ENCODE measurements around the gene ZNF426.

ZNF426 gene

DNA sequence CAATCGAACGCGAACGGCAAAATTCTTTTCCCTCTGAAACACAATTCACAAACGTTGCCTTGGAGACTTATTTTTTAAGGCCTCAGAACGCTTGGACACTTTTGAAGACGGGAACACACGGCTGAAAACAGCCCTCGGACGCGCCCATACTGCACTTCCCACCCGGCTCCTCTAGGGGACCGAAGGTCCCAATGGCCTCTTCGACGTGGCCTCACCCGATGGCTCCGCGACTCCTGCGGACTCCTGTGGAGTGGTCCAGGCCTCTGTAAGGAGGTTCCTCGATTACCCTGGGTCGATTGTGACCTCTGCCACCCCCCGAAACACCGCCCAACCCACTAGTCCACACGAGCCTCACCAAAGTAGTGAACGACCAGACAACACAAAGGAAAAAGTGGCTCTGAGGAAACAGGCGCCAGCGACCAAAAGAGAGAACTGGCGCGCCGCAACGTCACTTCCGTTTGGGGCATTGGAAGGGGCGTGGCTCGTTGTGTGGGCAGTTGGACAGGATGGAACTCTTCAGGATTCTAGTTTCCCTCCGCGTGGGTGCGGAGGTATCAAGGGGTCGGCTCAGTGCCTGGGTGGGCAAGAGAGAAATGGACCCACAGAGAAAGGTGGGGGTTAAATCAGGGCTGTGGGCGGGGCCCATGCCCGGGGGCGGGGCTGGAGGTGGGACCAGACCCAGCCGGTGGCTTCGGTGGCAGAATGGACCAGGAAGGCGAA, 40.1 kb downstream of the ZNF426 start, which contains the start of gene ZNF560:
Gene ZNF560 (minus strand): TSS at position 434 of the 720 bp plus-strand sequence. CDS start 23,303 bp downstream, outside the sequence.
- no peak for DNase-seq (ENCODE audit: low read depth in 2 of 2)

GRCh38 chr19:9494096-9494495, 44.3 kb downstream of the ZNF426 start:
- no peak for DNase-seq (ENCODE audit: low read depth in 2 of 2)

DNA sequence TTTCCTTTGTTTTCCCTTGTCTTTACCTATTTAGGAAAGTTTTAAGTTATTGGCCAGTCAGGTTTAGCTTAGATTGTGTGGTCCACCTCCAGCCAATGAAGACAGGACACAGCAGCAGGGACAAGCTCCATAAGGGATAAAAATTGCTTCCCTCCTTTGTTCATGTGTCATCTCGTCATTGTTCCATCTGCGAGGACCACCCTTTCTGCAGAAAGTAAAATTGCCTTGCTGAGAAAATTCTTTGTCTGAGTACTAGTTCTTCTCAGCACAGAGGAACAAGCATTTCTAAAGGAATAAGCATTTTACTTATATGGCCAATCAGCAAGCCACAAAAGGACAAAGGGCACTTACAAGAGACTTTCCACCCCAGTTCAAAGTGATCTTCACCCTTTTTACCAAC, 51.4 kb downstream of the ZNF426 start:
- DNase-seq (ENCODE audit: low read depth in 2 of 2), result no peak

DNA sequence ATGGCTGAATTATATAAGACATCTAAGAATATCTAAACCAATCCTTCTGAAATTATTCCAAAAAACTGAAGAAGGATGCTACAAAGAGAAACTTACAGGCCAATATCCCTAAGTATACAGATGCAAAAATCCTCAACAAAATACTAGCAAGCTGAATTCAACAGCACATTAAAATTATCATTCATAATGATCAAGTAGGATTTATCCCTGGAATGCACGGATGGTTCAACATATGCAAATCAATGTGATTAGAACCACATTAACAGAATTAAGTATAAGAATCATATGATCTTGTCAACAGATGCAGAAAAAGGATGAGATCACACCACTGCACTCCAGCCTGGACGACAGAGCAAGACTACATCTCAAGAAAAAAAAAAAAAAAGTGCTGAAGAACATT, 53.3 kb downstream of the ZNF426 start:
- DNase-seq (ENCODE audit: low read depth in 2 of 2), result no peak

DNA sequence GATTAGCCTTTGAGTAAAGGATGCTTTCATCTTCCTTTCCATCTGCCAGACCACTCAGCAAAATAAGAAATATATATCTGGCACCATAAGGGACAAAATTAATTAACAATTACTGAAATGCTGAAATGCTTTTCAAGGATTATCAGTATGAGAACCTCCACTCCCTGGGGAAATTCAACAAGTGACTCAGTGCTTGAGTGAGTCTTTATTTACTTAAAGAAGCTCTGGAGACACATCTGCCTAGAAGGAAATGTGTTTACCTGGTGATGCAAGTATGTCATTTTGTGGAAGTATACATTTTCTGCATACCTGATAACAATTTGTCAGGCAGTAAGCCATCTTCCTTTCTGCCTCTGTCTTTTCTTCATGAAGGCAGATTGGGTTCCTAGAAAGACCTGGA, 63.5 kb downstream of the ZNF426 start:
- no peak for DNase-seq (ENCODE audit: low read depth in 2 of 2)

All from stimulated activated CD4-positive, alpha-beta T cell treated with anti-CD3 and anti-CD28 coated beads, Interleukin-1b, Interleukin-23, amount 100 ng/mL, for 1 hour (primary cell).